Fibroblast of lung (primary cell): Measurements from ENCODE around the gene FAAP20.

Experiments used
- EZH2 ChIP-seq: IDR thresholded peaks from 2 replicates; pipeline ENCODE4 v1.5.1; 2012; ENCODE audit warnings: low read length, control low read depth, mild to moderate bottlenecking; ENCODE audit errors: missing control alignments
- TF ChIP-seq, protein P1 (sequence below), 2 donors: IDR thresholded peaks in 1 of 2; conservative IDR thresholded peaks in 1 of 2; 1 replicate in 1 of 2; 2 replicates in 1 of 2; pipeline ENCODE4 v1.5.1; 2011 to 2012; ENCODE audit warnings: low read length in 2 of 2, control low read depth in 1 of 2, inconsistent platforms in 1 of 2, low read depth in 1 of 2, mild to moderate bottlenecking in 1 of 2

- TF ChIP-seq, protein P1, sequence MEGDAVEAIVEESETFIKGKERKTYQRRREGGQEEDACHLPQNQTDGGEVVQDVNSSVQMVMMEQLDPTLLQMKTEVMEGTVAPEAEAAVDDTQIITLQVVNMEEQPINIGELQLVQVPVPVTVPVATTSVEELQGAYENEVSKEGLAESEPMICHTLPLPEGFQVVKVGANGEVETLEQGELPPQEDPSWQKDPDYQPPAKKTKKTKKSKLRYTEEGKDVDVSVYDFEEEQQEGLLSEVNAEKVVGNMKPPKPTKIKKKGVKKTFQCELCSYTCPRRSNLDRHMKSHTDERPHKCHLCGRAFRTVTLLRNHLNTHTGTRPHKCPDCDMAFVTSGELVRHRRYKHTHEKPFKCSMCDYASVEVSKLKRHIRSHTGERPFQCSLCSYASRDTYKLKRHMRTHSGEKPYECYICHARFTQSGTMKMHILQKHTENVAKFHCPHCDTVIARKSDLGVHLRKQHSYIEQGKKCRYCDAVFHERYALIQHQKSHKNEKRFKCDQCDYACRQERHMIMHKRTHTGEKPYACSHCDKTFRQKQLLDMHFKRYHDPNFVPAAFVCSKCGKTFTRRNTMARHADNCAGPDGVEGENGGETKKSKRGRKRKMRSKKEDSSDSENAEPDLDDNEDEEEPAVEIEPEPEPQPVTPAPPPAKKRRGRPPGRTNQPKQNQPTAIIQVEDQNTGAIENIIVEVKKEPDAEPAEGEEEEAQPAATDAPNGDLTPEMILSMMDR (conservative IDR thresholded peaks at IDR 0.05 in 1 of 2, IDR thresholded peaks at IDR 0.05 in 1 of 2; ENCODE audit: low read depth in 1 of 2, low read length in 2 of 2): no peak
- TF ChIP-seq EZH2: no peak
Observed at GRCh38 chr1:2188336-2188735, 6.2 kb downstream of the FAAP20 start.
